Smooth muscle cell (in vitro differentiated cells): ENCODE data around the gene LRRC74B. TPM values are rescaled to one million over a fixed set of nuclear protein-coding genes. Genes with fewer than 3 reads are reported as not detected.
A peak's percentile ranks its signal among the peaks of the same experiment; 100 is the strongest.

Experiments
- DNase-seq: peaks from one replicate; lab custom pipeline; 2025; ENCODE audit not compliant: unreplicated experiment; lab: John Stamatoyannopoulos, UW
- H2AFZ ChIP-seq: fragments of 200-600 bp; sonication (generic); 2 replicates; pipeline ENCODE4 v1.6.0; 2016; ENCODE audit warnings: antibody characterized with exemption, low read depth, mild to moderate bottlenecking
- H3F3A ChIP-seq: fragments of 200-600 bp; sonication (generic); 2 replicates; pipeline ENCODE4 v1.6.0; 2017; ENCODE audit warnings: antibody characterized with exemption, low read depth
- H3K27ac ChIP-seq: fragments of 200-600 bp; sonication (generic); 2 replicates; pipeline ENCODE4 v1.5.1; 2016; ENCODE audit warnings: low read depth, mild to moderate bottlenecking
- H3K27me3 ChIP-seq: fragments of 200-600 bp; sonication (generic); 2 replicates; pipeline ENCODE4 v1.6.1; 2016; ENCODE audit warnings: low read depth, mild to moderate bottlenecking
- H3K36me3 ChIP-seq: fragments of 200-600 bp; sonication (generic); 2 replicates; pipeline ENCODE4 v1.5.1; 2016; ENCODE audit warnings: low read depth
- H3K4me1 ChIP-seq: fragments of 200-600 bp; sonication (generic); 2 replicates; pipeline ENCODE4 v1.5.1; 2016; ENCODE audit warnings: low read depth
- H3K4me2 ChIP-seq: fragments of 200-600 bp; sonication (generic); 2 replicates; pipeline ENCODE4 v1.6.0; 2016; ENCODE audit warnings: mild to moderate bottlenecking
- H3K4me3 ChIP-seq: fragments of 200-600 bp; sonication (generic); 2 replicates; pipeline ENCODE4 v1.5.1; 2016; ENCODE audit warnings: mild to moderate bottlenecking
- H3K79me2 ChIP-seq: fragments of 200-600 bp; sonication (generic); 2 replicates; pipeline ENCODE4 v1.6.0; 2016; ENCODE audit warnings: low read depth, mild to moderate bottlenecking
- H3K9ac ChIP-seq: fragments of 200-600 bp; sonication (generic); 2 replicates; pipeline ENCODE4 v1.6.0; 2016; ENCODE audit warnings: low read depth
- H3K9me3 ChIP-seq: fragments of 200-600 bp; sonication (generic); replicated peaks from 2 replicates; pipeline ENCODE4 v1.5.1; 2016; ENCODE audit warnings: low read depth
- H4K20me1 ChIP-seq: fragments of 200-600 bp; sonication (generic); 2 replicates; pipeline ENCODE4 v1.6.0; 2016; ENCODE audit warnings: low read depth
- CTCF ChIP-seq: fragments of 200-600 bp; sonication (generic); IDR thresholded peaks from 2 replicates; pipeline ENCODE4 v1.5.1; 2017; ENCODE audit warnings: borderline replicate concordance, mild to moderate bottlenecking, antibody characterized with exemption; ENCODE audit not compliant: insufficient read depth, poor library complexity, severe bottlenecking
- WGBS: methylation state at CpG from one replicate; pipeline ENCODE4 v1.1.7; 2016; ENCODE audit warnings: low lambda C conversion rate; 5-methylcytosine and 5-hydroxymethylcytosine counted together
- polyA plus RNA-seq: library from polyadenylated mRNA; unstranded; fragments of >200 nt; fragmentation: Nextera tagmentation; extraction: Ambion mirVana; gene quantifications from 2 replicates; pipeline ENCODE4 v1.2.1, GENCODE V29; 2016
- total RNA-seq: library from RNA; depleted of rRNA; stranded (reverse); fragments of >200 nt; gene quantifications from 2 replicates; pipeline ENCODE4 v1.2.3, GENCODE V29; 2014

The LRRC74B gene
- total and polyA plus RNA-seq, 2 experiments from 2014 or later = not detected

- no peak for TF ChIP-seq CTCF
- H4K20me1 ChIP-seq = no peaks in the 10 kb centered on the region
These were observed 33.0 kb upstream of the LRRC74B start for GRCh38 chr22:21012446-21013407.

GRCh38 chr22:21013657-21014201 lies 32.0 kb upstream of the LRRC74B start:
- Histone ChIP-seq H2AFZ (peak overlapping the region; percentile 44), H3K27ac (peak overlapping the region; percentile 62), H3K4me1 (peaks cover 19% of the 10 kb centered on the region), H3K9ac (peak overlapping the region; percentile 74), H3K27me3 (no peaks in the 10 kb centered on the region), H3K4me3 (peak overlapping the region; percentile 51), H4K20me1 (no peaks in the 10 kb centered on the region), H3K36me3 (no peaks in the 10 kb centered on the region), H3F3A (peaks cover 5% of the 10 kb centered on the region), H3K4me2 (peak overlapping the region; percentile 89), H3K79me2 (no peaks in the 10 kb centered on the region), H3K9me3 (no peaks in the 10 kb centered on the region)
- no peak for DNase-seq
- 6% methylated on average over 16 of the region's 24 CpGs for WGBS
- TF ChIP-seq CTCF = no peak

More at GRCh38 chr22:21012446-21013407, 33.0 kb upstream of the LRRC74B start:
- Histone ChIP-seq H3K27me3 (no peaks in the 10 kb centered on the region), H3K9me3 (no peaks in the 10 kb centered on the region), H3K4me3 (no peak overlapping the region), H3K4me1 (peaks cover 19% of the 10 kb centered on the region), H3K4me2 (no peak overlapping the region), H3F3A (peaks cover 5% of the 10 kb centered on the region), H3K27ac (no peak overlapping the region), H3K9ac (no peak overlapping the region), H2AFZ (no peak overlapping the region), H3K36me3 (no peaks in the 10 kb centered on the region), H3K79me2 (no peaks in the 10 kb centered on the region)
- 88% methylated on average over 14 of the region's 14 CpGs for WGBS
- no peak for DNase-seq

GRCh38 chr22:21014202-21014725 lies 31.5 kb upstream of the LRRC74B start:
- TF ChIP-seq CTCF = no peak
- peak overlapping the region; percentile 89 for H3K4me2 ChIP-seq
- no peaks in the 10 kb centered on the region for H3K79me2 ChIP-seq
- WGBS = 3% methylated on average over 40 of the region's 40 CpGs
- peak overlapping the region; percentile 74 for H3K9ac ChIP-seq
- H3K36me3 ChIP-seq = no peaks in the 10 kb centered on the region
- no peak overlapping the region for H2AFZ ChIP-seq
- peak; percentile 78 for DNase-seq
- H3K27me3 ChIP-seq = no peaks in the 10 kb centered on the region
- peak overlapping the region; percentile 51 for H3K4me3 ChIP-seq
- H3K27ac ChIP-seq = peak overlapping the region; percentile 79
- peaks cover 5% of the 10 kb centered on the region for H3F3A ChIP-seq
- no peaks in the 10 kb centered on the region for H3K9me3 ChIP-seq
- no peaks in the 10 kb centered on the region for H4K20me1 ChIP-seq
- H3K4me1 ChIP-seq = peaks cover 19% of the 10 kb centered on the region
